Measurements from ENCODE around the gene RXFP1.

RXFP1 gene

GRCh38 chr4:158681629-158682028 lies 159.9 kb downstream of the RXFP1 start:
- H3K9ac ChIP-seq (ENCODE audit: low read depth in 1 of 2, low read length in 2 of 2) = no peak overlapping the region
- no peaks in the 10 kb centered on the region for H3K27me3 ChIP-seq (ENCODE audit: control insufficient read depth in 2 of 2, insufficient read depth in 2 of 2, low read length in 2 of 2)
- H3K4me3 ChIP-seq (ENCODE audit: low read length in 2 of 2) = no peak overlapping the region
- no peaks in the 10 kb centered on the region for H3K9me3 ChIP-seq (ENCODE audit: control insufficient read depth in 2 of 2, low read length in 2 of 2)
- H3K27ac ChIP-seq (ENCODE audit: low read depth in 2 of 2, low read length in 2 of 2) = no peak overlapping the region
- H3K4me1 ChIP-seq (ENCODE audit: control insufficient read depth in 2 of 2, insufficient read depth in 2 of 2, low read length in 2 of 2) = no peaks in the 10 kb centered on the region
- H3K36me3 ChIP-seq (ENCODE audit: control insufficient read depth in 2 of 2, insufficient read depth in 2 of 2, low read length in 2 of 2) = peaks cover 6 to 10% of the 10 kb centered on the region in 2 donors

- H3K27ac ChIP-seq (ENCODE audit: low read depth in 2 of 2, low read length in 2 of 2) = no peak overlapping the region
- H3K4me3 ChIP-seq (ENCODE audit: low read length in 2 of 2) = no peak overlapping the region
- peaks cover 8 to 14% of the 10 kb centered on the region in 2 donors for H3K36me3 ChIP-seq (ENCODE audit: control insufficient read depth in 2 of 2, insufficient read depth in 2 of 2, low read length in 2 of 2)
- H3K4me1 ChIP-seq (ENCODE audit: control insufficient read depth in 2 of 2, insufficient read depth in 2 of 2, low read length in 2 of 2) = no peaks in the 10 kb centered on the region
- H3K9me3 ChIP-seq (ENCODE audit: control insufficient read depth in 2 of 2, low read length in 2 of 2) = no peaks in the 10 kb centered on the region
- H3K9ac ChIP-seq (ENCODE audit: low read depth in 1 of 2, low read length in 2 of 2) = no peak overlapping the region
- H3K27me3 ChIP-seq (ENCODE audit: control insufficient read depth in 2 of 2, insufficient read depth in 2 of 2, low read length in 2 of 2) = no peaks in the 10 kb centered on the region
Measured at GRCh38 chr4:158682066-158682465, 160.4 kb downstream of the RXFP1 start.

DNA sequence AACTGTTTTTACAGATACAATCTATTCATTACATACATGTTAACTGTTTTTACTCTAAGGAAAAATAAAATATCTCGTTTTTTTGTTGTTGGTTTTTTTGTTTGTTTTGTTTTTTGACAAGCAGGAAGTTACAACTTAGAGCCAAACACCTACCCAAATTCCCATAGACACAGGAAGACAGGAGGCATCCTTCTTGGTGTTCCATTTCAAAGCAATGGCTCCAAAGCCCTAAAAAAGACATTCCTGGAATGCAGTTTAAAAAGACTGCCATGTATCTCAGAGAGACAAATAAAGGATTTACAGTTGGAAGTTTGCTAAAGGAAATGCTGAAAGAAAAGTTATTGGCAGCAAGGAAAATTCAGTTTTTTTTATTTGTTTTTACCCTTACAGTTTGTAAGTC lies 167.1 kb downstream of the RXFP1 start:
- no peaks in the 10 kb centered on the region for H3K4me1 ChIP-seq (ENCODE audit: control insufficient read depth in 2 of 2, insufficient read depth in 2 of 2, low read length in 2 of 2)
- no peak overlapping the region for H3K27ac ChIP-seq (ENCODE audit: low read depth in 2 of 2, low read length in 2 of 2)
- H3K9ac ChIP-seq (ENCODE audit: low read depth in 1 of 2, low read length in 2 of 2) = no peak overlapping the region
- peaks cover 13 to 26% of the 10 kb centered on the region in 2 donors for H3K36me3 ChIP-seq (ENCODE audit: control insufficient read depth in 2 of 2, insufficient read depth in 2 of 2, low read length in 2 of 2)
- no peaks in the 10 kb centered on the region for H3K27me3 ChIP-seq (ENCODE audit: control insufficient read depth in 2 of 2, insufficient read depth in 2 of 2, low read length in 2 of 2)
- no peaks in the 10 kb centered on the region for H3K9me3 ChIP-seq (ENCODE audit: control insufficient read depth in 2 of 2, low read length in 2 of 2)
- H3K4me3 ChIP-seq (ENCODE audit: low read length in 2 of 2) = no peak overlapping the region
